RPMI7951 (cell line): ENCODE data around the gene PTPN14. TPM values are rescaled to one million over a fixed set of nuclear protein-coding genes. Genes with fewer than 3 reads are reported as not detected.

Experiments
- DNase-seq: peaks from one replicate; pipeline ENCODE4 v3.0.0-alpha.2; 2012; ENCODE audit warnings: low read depth
- total RNA-seq: library from RNA; depleted of rRNA; stranded (reverse); fragments of >200 nt; shearing (Covaris generic); gene quantifications from 2 replicates; pipeline ENCODE4 v1.2.3, GENCODE V29; 2014

The PTPN14 gene
- total RNA-seq, 1 experiment from 2014 or later: 29.0 TPM

GRCh38 chr1:214400131-214400530, 151.3 kb downstream of the PTPN14 start:
- peak; percentile 88 for DNase-seq

GRCh38 chr1:214398490-214398889, 152.9 kb downstream of the PTPN14 start:
- no peak for DNase-seq

- no peak for DNase-seq
Measured at GRCh38 chr1:214397497-214397896, 153.9 kb downstream of the PTPN14 start.

- no peak for DNase-seq
Measured at GRCh38 chr1:214396330-214396729, 155.1 kb downstream of the PTPN14 start.

- DNase-seq: peak; percentile 77
Measured at GRCh38 chr1:214394569-214394968, 156.8 kb downstream of the PTPN14 start.

- DNase-seq: no peak
Measured at GRCh38 chr1:214393086-214393485, 158.3 kb downstream of the PTPN14 start.

GRCh38 chr1:214391873-214392645, 159.3 kb downstream of the PTPN14 start:
- DNase-seq: no peak

- DNase-seq: no peak
Measured at GRCh38 chr1:214389734-214390133, 161.7 kb downstream of the PTPN14 start.

- DNase-seq: peak; percentile 90
Measured at GRCh38 chr1:214386747-214387146, 164.7 kb downstream of the PTPN14 start.

GRCh38 chr1:214386333-214386732, 165.1 kb downstream of the PTPN14 start:
- DNase-seq: no peak

GRCh38 chr1:214385428-214385827, 166.0 kb downstream of the PTPN14 start:
- DNase-seq: no peak

- no peak for DNase-seq
Measured at GRCh38 chr1:214384373-214385079, 166.9 kb downstream of the PTPN14 start.

- DNase-seq: no peak
Measured at GRCh38 chr1:214383381-214384372, 167.7 kb downstream of the PTPN14 start.

- DNase-seq: peak; percentile 41
Measured at GRCh38 chr1:214380986-214381695, 170.3 kb downstream of the PTPN14 start.

- DNase-seq: no peak
Measured at GRCh38 chr1:214380396-214380795, 171.0 kb downstream of the PTPN14 start.

GRCh38 chr1:214379236-214379970, 172.0 kb downstream of the PTPN14 start:
- DNase-seq: no peak

GRCh38 chr1:214378492-214378891, 172.9 kb downstream of the PTPN14 start:
- peak; percentile 24 for DNase-seq

- peak; percentile 71 for DNase-seq
Measured at GRCh38 chr1:214377886-214378285, 173.5 kb downstream of the PTPN14 start.

- no peak for DNase-seq
Measured at GRCh38 chr1:214377485-214377884, 173.9 kb downstream of the PTPN14 start.

- no peak for DNase-seq
Measured at GRCh38 chr1:214372092-214372491, 179.3 kb downstream of the PTPN14 start.

- no peak for DNase-seq
Measured at GRCh38 chr1:214370615-214371014, 180.8 kb downstream of the PTPN14 start.
